Measurements from ENCODE around the gene STKLD1. TPM values are rescaled to one million over a fixed set of nuclear protein-coding genes. Genes with fewer than 3 reads are reported as not detected.
"Not testable (repeated sequence)": the region's sequence is repeated elsewhere in the genome, so short reads cannot be mapped to it uniquely, and the experiment has no call there.

The STKLD1 gene
- total RNA-seq, 1 donor from 2014 or later = 0.26 TPM

- DNase-seq (ENCODE audit: low read depth in 2 of 2) = no peak
These were observed 8.7 kb downstream of the STKLD1 start for GRCh38 chr9:133384736-133385321.

GRCh38 chr9:133385452-133385851 is 9.3 kb downstream of the STKLD1 start:
- DNase-seq (ENCODE audit: low read depth in 2 of 2) = no peak

GRCh38 chr9:133386338-133386737 is 10.2 kb downstream of the STKLD1 start:
- DNase-seq (ENCODE audit: low read depth in 2 of 2) = no peak

GRCh38 chr9:133387680-133388079 is 11.5 kb downstream of the STKLD1 start:
- no peak for DNase-seq (ENCODE audit: low read depth in 2 of 2)

GRCh38 chr9:133389025-133389557 is 12.9 kb downstream of the STKLD1 start:
- no peak for DNase-seq (ENCODE audit: low read depth in 2 of 2)

- no peak for DNase-seq (ENCODE audit: low read depth in 2 of 2)
These were observed 13.4 kb downstream of the STKLD1 start for GRCh38 chr9:133389562-133389961.

- DNase-seq (ENCODE audit: low read depth in 2 of 2) = no peak
These were observed 14.5 kb downstream of the STKLD1 start for GRCh38 chr9:133390713-133391112.

- not testable (repeated sequence) for DNase-seq (ENCODE audit: low read depth in 2 of 2)
These were observed 15.3 kb downstream of the STKLD1 start for GRCh38 chr9:133391449-133391848.

- not testable (repeated sequence) for DNase-seq (ENCODE audit: low read depth in 2 of 2)
These were observed 16.1 kb downstream of the STKLD1 start for GRCh38 chr9:133392308-133392707.

GRCh38 chr9:133393399-133393798 is 17.2 kb downstream of the STKLD1 start:
- DNase-seq (ENCODE audit: low read depth in 2 of 2) = no peak

GRCh38 chr9:133394687-133395271 is 18.6 kb downstream of the STKLD1 start:
- no peak for DNase-seq (ENCODE audit: low read depth in 2 of 2)

GRCh38 chr9:133396952-133397351 is 20.8 kb downstream of the STKLD1 start:
- DNase-seq (ENCODE audit: low read depth in 2 of 2) = peak in 1 of 2 donors; percentile 23

- DNase-seq (ENCODE audit: low read depth in 2 of 2) = no peak
These were observed 21.2 kb downstream of the STKLD1 start for GRCh38 chr9:133397370-133397769.

GRCh38 chr9:133397895-133398294 is 21.7 kb downstream of the STKLD1 start:
- DNase-seq (ENCODE audit: low read depth in 2 of 2) = no peak

- no peak for DNase-seq (ENCODE audit: low read depth in 2 of 2)
These were observed 24.1 kb downstream of the STKLD1 start for GRCh38 chr9:133400292-133400691.

GRCh38 chr9:133401588-133401987 is 25.4 kb downstream of the STKLD1 start:
- DNase-seq (ENCODE audit: low read depth in 2 of 2) = no peak

- no peak for DNase-seq (ENCODE audit: low read depth in 2 of 2)
These were observed 26.5 kb downstream of the STKLD1 start for GRCh38 chr9:133402689-133403088.

- DNase-seq (ENCODE audit: low read depth in 2 of 2) = peak in 1 of 2 donors; percentile 38
These were observed 27.7 kb downstream of the STKLD1 start for GRCh38 chr9:133403766-133404453.

GRCh38 chr9:133404454-133405002 is 28.4 kb downstream of the STKLD1 start:
- DNase-seq (ENCODE audit: low read depth in 2 of 2) = no peak

GRCh38 chr9:133405508-133406438 is 29.6 kb downstream of the STKLD1 start:
- DNase-seq (ENCODE audit: low read depth in 2 of 2) = peak in 1 of 2 donors; percentile 37
